GM12878 (cell line): ENCODE measurements around the gene PCDHA10. TPM values are rescaled to one million over a fixed set of nuclear protein-coding genes. Genes with fewer than 3 reads are reported as not detected.

Experiments
- ATAC-seq: fragments of 200-7000 bp; cut with Tn5 transposase; 3 replicates; pipeline ENCODE4 v1.9.1; 2020; ENCODE audit warnings: mild to moderate bottlenecking, moderate library complexity
- BruUV-seq: library from RNA; stranded (reverse); fragments of 400-500 nt; replicated peaks from 2 replicates; lab custom pipeline; 2021; lab: Mats Ljungman, UMichigan
- CTCF ChIA-PET: fragments of 300-600 bp; sonication (Branson Sonifier 250); formaldehyde crosslinking; extraction: SDS; loops from one replicate; lab custom pipeline; 2021; ENCODE audit warnings: inconsistent platforms; lab: Yijun Ruan, JAX
- POLR2A ChIA-PET: fragments of 350-600 bp; formaldehyde crosslinking; extraction: SDS; loops from one replicate; lab custom pipeline; 2021; ENCODE audit warnings: inconsistent platforms; lab: Charles Lee
- RAD21 ChIA-PET: fragments of 300-600 bp; sonication (Branson Sonifier 250); formaldehyde crosslinking; loops from one replicate; lab custom pipeline; 2023; ENCODE audit warnings: antibody characterized with exemption; ENCODE audit not compliant: unreplicated experiment; lab: Charles Lee
- SMC1A ChIA-PET: fragments of 300-600 bp; sonication (Branson Sonifier 250); formaldehyde crosslinking; loops from one replicate; lab custom pipeline; 2023; ENCODE audit not compliant: unreplicated experiment, uncharacterized antibody; lab: Charles Lee
- DNase-seq: peaks from one replicate; pipeline ENCODE4 v3.0.0-alpha.2; 2011; ENCODE audit warnings: low read depth, low spot score
- FAIRE-seq: peaks from 3 replicates; lab custom pipeline; 2011; peaks lifted over from hg19 to GRCh38; lab: Jason Lieb, UNC
- H2AFZ ChIP-seq: 2 replicates; pipeline ENCODE4 v1.6.0; 2011; ENCODE audit warnings: low read depth, low read length, control low read depth; ENCODE audit not compliant: control insufficient read depth
- H3K27ac ChIP-seq: 2 replicates; pipeline ENCODE4 v1.5.1; 2011; ENCODE audit warnings: control low read depth; ENCODE audit not compliant: control insufficient read depth, insufficient read depth
- H3K27me3 ChIP-seq, 2 experiments: replicated peaks in 1 of 2; 2 replicates each; pipeline versions ENCODE4 v1.6.0 to v1.6.1; 2011; ENCODE audit warnings: low read length in 1 of 2; ENCODE audit not compliant: control insufficient read depth in 2 of 2, insufficient read depth in 2 of 2
- H3K36me3 ChIP-seq, 2 experiments: 2 replicates each; pipeline ENCODE4 v1.5.1; 2011; ENCODE audit warnings: low read length in 1 of 2; ENCODE audit not compliant: control insufficient read depth in 2 of 2, insufficient read depth in 2 of 2
- H3K4me1 ChIP-seq: 2 replicates; pipeline ENCODE4 v1.6.1; 2011; ENCODE audit warnings: mild to moderate bottlenecking, low read length, moderate library complexity, mixed read lengths; ENCODE audit not compliant: control insufficient read depth, insufficient read depth
- H3K4me2 ChIP-seq: 2 replicates; pipeline ENCODE4 v1.6.0; 2011; ENCODE audit warnings: control low read depth; ENCODE audit not compliant: control insufficient read depth, insufficient read depth
- H3K4me3 ChIP-seq: fragments of 200-600 bp; sonication (generic); 2 replicates; pipeline ENCODE4 v1.5.1; 2016
- H3K79me2 ChIP-seq: 2 replicates; pipeline ENCODE4 v1.6.0; 2011; ENCODE audit warnings: low read length; ENCODE audit not compliant: control insufficient read depth, insufficient read depth
- H3K9ac ChIP-seq: 2 replicates; pipeline ENCODE4 v1.8.0; 2011; ENCODE audit warnings: low read length, control low read depth, mixed read lengths; ENCODE audit not compliant: control insufficient read depth, insufficient read depth
- H3K9me3 ChIP-seq: replicated peaks from 3 replicates; pipeline ENCODE4 v1.5.1; 2011; ENCODE audit warnings: mild to moderate bottlenecking, low read length; ENCODE audit not compliant: control insufficient read depth, insufficient read depth
- H4K20me1 ChIP-seq: 2 replicates; pipeline ENCODE4 v1.6.0; 2011; ENCODE audit not compliant: control insufficient read depth, insufficient read depth
- BCL11A ChIP-seq: IDR thresholded peaks from 2 replicates; pipeline ENCODE4 v1.6.1; 2011; ENCODE audit warnings: low read depth, low read length
- CHD4 ChIP-seq: fragments of 200-600 bp; sonication (generic); IDR thresholded peaks from 2 replicates; pipeline ENCODE4 v1.6.1; 2016; ENCODE audit warnings: mild to moderate bottlenecking
- KDM1A ChIP-seq: fragments of 200-600 bp; sonication (generic); IDR thresholded peaks from 2 replicates; pipeline ENCODE4 v1.6.1; 2016; ENCODE audit warnings: borderline replicate concordance
- YBX1 ChIP-seq: fragments of 450-650 bp; IDR thresholded peaks from 2 replicates; pipeline ENCODE4 v1.6.1; 2016; ENCODE audit warnings: antibody characterized with exemption
- WGBS: methylation state at CpG from one replicate; pipeline ENCODE4 v1.1.6; 2016; ENCODE audit warnings: low lambda C conversion rate; ENCODE audit not compliant: insufficient replicate concordance, insufficient coverage; ENCODE audit errors: missing lambda C conversion rate; 5-methylcytosine and 5-hydroxymethylcytosine counted together
- in situ Hi-C: fragments of 300-500 bp; cut with MboI; formaldehyde crosslinking; loops from 9 replicates; pipeline ENCODE4 v1.14.3; 2018; ENCODE audit warnings: mixed read lengths
- intact Hi-C: fragments of 100-400 bp; cut with micrococcal nuclease; formaldehyde crosslinking; loops from one replicate; pipeline ENCODE4 v1.14.2; 2022; ENCODE audit not compliant: unreplicated experiment
- polyA plus RNA-seq, 11 experiments: library from polyadenylated mRNA; depleted of rRNA in 4 of 11; unstranded in 6 of 11; stranded (reverse) in 5 of 11; fragments of >200 nt; fragmentation: Nextera tagmentation in 4 of 11; fragmentation: Illumina TruSeq in 1 of 11; extraction: Ambion mirVana in 4 of 11; extraction: Trizol in 1 of 11; gene quantifications; 1 replicate in 1 of 11; 2 replicates in 10 of 11; pipeline versions ENCODE4 v1.2.1 to v1.2.3, GENCODE V29; 2011 to 2016; ENCODE audit warnings: inconsistent platforms in 2 of 11, missing spikeins in 2 of 11, low read depth in 1 of 11
- total RNA-seq, 4 experiments: library from RNA; depleted of rRNA in 3 of 4; stranded (reverse); fragments of >200 nt in 3 of 4; fragmentation: Illumina TruSeq in 1 of 4; extraction: Trizol in 1 of 4; gene quantifications; 2 replicates each; pipeline versions ENCODE4 v1.2.1 to v1.2.3, GENCODE V29; 2013 to 2021
- TF ChIP-seq, protein P1 (sequence below): fragments of 450-650 bp; formaldehyde crosslinking; IDR thresholded peaks from 2 replicates; pipeline ENCODE4 v1.4.0; 2022; ENCODE audit warnings: mild to moderate bottlenecking, moderate library complexity

Gene PCDHA10
- total and polyA plus RNA-seq, 10 of the 15 experiments (the other 5 are each of a cell fraction or from before 2014, with no cell fraction given) = 0.01 to 0.06 (median 0.03) TPM; not detected in 5

DNA sequence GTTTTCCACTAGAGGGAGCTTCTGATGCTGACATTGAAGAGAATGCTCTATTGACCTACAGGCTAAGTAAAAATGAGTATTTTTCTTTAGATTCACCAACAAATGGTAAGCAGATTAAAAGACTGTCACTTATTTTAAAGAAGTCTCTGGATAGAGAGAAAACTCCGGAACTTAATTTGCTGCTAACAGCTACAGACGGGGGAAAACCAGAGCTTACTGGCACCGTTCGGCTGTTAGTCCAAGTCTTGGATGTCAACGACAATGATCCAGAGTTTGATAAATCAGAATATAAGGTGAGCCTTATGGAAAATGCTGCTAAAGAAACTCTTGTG, 13.8 kb downstream of the PCDHA10 start:
- DNase-seq (no peak), ATAC-seq (no peak), FAIRE-seq (no peak)
- intact Hi-C loops = no loop called here
- H3K9me3 ChIP-seq = no peaks in the 10 kb centered on the region; the same call in 1 of the 3 replicates
- H3K9ac ChIP-seq = no peak overlapping the region
- H2AFZ ChIP-seq = no peak overlapping the region
- H3K4me1 ChIP-seq = no peaks in the 10 kb centered on the region
- 84% methylated on average over 5 of the region's 5 CpGs for WGBS
- ChIA-PET SMC1A (no interaction called here), POLR2A (no interaction called here), CTCF (interaction anchor here (0.6 to 0.9 kb wide), 3 partner anchors 9 to 680 kb away, joined by 3 to 4 read pairs (median 4); no protein-coding TSS in a partner anchor), RAD21 (no interaction called here)
- H3K27ac ChIP-seq = no peak overlapping the region
- H3K4me2 ChIP-seq = no peak overlapping the region
- H3K36me3 ChIP-seq = no peaks in the 10 kb centered on the region
- H3K27me3 ChIP-seq = no peaks in the 10 kb centered on the region
- BruUV-seq = no TSS peak
- in situ Hi-C loops = no loop called here
- TF ChIP-seq CHD4 (no peak), YBX1 (no peak), KDM1A (no peak), BCL11A (no peak)
- TF ChIP-seq, protein P1, sequence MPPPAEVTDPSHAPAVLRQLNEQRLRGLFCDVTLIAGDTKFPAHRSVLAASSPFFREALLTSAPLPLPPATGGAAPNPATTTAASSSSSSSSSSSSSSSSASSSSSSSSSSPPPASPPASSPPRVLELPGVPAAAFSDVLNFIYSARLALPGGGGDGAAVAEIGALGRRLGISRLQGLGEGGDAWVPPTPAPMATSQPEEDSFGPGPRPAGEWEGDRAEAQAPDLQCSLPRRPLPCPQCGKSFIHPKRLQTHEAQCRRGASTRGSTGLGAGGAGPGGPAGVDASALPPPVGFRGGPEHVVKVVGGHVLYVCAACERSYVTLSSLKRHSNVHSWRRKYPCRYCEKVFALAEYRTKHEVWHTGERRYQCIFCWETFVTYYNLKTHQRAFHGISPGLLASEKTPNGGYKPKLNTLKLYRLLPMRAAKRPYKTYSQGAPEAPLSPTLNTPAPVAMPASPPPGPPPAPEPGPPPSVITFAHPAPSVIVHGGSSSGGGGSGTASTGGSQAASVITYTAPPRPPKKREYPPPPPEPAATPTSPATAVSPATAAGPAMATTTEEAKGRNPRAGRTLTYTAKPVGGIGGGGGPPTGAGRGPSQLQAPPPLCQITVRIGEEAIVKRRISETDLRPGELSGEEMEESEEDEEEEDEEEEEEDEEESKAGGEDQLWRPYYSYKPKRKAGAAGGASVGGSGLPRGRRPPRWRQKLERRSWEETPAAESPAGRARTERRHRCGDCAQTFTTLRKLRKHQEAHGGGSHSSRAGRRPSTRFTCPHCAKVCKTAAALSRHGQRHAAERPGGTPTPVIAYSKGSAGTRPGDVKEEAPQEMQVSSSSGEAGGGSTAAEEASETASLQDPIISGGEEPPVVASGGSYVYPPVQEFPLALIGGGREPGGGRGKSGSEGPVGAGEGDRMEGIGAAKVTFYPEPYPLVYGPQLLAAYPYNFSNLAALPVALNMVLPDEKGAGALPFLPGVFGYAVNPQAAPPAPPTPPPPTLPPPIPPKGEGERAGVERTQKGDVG (CRISPR knock-in tag) = no peak
- H3K79me2 ChIP-seq = no peaks in the 10 kb centered on the region
- no peaks in the 10 kb centered on the region for H4K20me1 ChIP-seq
- H3K4me3 ChIP-seq = no peak overlapping the region
